GM19240 (cell line): Measurements from ENCODE around the gene PJA2.
"Not testable (repeated sequence)": the region's sequence is repeated elsewhere in the genome, so short reads cannot be mapped to it uniquely, and the experiment has no call there.

ENCODE experiments used
- DNase-seq: peaks from one replicate; pipeline ENCODE4 v3.0.0; 2011; ENCODE audit warnings: low spot score; ENCODE audit not compliant: insufficient read length

Gene PJA2, protein sequence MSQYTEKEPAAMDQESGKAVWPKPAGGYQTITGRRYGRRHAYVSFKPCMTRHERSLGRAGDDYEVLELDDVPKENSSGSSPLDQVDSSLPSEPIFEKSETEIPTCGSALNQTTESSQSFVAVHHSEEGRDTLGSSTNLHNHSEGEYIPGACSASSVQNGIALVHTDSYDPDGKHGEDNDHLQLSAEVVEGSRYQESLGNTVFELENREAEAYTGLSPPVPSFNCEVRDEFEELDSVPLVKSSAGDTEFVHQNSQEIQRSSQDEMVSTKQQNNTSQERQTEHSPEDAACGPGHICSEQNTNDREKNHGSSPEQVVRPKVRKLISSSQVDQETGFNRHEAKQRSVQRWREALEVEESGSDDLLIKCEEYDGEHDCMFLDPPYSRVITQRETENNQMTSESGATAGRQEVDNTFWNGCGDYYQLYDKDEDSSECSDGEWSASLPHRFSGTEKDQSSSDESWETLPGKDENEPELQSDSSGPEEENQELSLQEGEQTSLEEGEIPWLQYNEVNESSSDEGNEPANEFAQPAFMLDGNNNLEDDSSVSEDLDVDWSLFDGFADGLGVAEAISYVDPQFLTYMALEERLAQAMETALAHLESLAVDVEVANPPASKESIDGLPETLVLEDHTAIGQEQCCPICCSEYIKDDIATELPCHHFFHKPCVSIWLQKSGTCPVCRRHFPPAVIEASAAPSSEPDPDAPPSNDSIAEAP

GRCh38 chr5:109409844-109410388 lies at the start of gene PJA2:
TSS of gene PJA2 (minus strand) at chr5:109409974. CDS start at chr5:109383433, 26,541 bp downstream.
- peak; percentile 69 for DNase-seq

DNA sequence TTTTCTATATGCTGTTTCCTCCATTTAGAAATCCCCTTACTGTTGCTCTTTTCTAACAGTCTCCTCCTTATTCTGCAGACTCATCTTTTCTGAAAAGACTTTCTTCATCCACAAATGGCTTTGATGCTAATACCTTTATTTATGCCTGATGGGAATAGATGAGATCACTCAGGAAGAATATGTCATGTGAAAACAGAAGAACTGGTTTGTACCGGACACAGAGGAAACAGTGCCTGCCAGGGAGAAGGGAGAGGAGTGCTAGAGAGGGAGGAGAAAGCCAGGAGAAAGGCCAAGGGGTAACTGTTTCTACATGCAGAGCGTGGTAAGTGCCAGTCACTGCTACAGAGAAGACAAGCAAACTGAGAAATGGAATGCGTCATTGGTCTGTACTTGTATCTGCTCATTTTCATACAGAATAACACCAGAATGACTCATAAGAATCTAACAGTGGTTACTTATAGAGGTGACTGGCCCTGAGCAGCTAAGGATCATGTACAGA lies 45.9 kb upstream of the PJA2 start:
- peak; percentile 8 for DNase-seq

GRCh38 chr5:109454731-109455505 lies 45.1 kb upstream of the PJA2 start:
- no peak for DNase-seq

GRCh38 chr5:109453251-109453650 lies 43.5 kb upstream of the PJA2 start:
- DNase-seq = no peak

- DNase-seq = no peak
Measured at GRCh38 chr5:109452661-109453060, 42.9 kb upstream of the PJA2 start.

DNA sequence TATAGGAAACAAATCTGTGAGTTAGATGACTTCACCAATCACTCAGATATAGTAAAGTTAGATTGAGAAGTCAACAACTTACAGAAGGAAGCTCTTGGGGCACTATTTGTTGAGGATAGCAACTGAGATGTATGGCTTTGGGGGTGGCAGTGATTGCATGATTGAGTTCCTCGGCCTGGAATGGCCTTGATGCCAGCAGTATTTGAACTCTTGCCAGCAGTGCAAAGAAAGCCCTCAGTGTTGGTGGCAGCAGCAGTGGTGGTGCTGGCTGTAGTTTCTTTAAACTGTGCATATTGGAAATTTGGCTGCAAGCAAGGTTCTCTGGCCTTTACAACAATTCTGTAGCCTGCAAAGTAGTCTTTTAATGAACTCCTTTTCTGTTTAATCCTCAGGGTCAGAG lies 41.4 kb upstream of the PJA2 start:
- no peak for DNase-seq

DNA sequence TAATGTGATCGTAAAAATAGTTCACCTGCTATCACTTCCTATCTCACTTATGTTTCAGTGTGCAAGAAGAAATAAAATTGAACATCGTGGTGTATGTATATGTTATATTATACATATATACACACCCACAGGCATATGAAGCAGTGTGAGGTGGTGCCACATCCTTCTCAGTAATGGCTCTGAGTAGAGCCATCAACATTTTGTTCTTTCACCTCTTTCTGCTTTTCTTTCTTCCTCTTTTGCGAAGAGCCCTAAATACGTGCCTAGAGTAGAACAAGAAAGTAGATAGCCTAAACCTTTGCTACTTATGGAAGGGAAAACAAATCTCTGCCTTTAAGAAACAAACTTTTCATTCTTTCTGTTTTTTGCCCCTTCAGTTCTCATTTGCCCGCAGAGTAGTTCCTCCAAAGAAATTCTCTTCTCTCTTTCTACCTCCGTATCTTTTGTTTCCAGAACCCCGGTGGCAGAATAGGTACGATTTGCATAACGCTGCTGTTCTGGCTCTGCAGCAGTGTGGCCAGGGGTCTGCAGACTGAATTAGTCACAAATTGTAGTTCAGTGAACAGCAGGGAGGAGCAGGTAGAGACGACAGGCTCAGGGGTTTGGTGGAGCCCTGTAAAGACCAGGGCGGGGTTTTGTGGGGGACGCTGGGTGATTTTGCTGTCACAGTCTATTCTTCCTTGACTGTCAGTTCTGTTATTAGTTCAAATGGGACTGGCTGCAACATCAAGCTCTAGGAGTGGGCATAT lies 40.5 kb upstream of the PJA2 start:
- no peak for DNase-seq

DNA sequence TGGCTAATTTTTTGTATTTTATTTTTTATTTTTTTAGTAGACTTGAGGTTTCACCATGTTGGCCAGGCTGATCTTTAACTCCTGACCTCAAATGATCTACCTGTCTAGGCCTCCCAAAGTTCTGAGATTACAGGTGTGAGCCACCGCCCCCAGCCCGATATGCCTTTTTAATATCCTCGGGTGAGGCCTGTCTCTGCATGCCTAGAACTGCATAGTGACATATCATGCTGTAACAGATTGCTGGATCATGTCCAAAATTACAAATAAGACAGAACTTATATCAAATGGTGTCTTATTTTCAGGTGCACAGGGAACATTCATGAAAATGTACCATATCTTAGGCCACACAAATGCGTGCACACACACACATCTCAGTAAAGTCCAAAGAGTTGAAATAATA lies 39.1 kb upstream of the PJA2 start:
- no peak for DNase-seq

- DNase-seq = no peak
Measured at GRCh38 chr5:109439590-109439989, 29.8 kb upstream of the PJA2 start.

DNA sequence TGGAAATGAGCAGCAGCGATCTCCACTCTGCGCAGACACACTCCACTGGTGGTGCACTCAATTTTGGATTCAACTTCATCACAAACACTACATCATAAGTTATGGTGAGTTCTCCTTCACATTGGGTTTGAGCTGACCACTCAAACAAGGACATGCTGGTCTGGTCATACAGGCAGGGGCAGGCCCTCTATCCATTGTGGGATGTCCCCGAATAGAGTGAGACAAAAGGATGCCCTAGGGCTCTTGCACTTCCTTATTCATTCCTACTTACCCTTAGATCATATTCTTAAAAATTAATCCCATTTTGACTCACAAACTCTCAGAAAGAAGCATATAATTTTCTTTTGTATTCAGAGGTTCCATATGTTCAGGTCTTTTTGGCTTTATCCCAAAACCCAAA lies 16.3 kb upstream of the PJA2 start:
- no peak for DNase-seq

DNA sequence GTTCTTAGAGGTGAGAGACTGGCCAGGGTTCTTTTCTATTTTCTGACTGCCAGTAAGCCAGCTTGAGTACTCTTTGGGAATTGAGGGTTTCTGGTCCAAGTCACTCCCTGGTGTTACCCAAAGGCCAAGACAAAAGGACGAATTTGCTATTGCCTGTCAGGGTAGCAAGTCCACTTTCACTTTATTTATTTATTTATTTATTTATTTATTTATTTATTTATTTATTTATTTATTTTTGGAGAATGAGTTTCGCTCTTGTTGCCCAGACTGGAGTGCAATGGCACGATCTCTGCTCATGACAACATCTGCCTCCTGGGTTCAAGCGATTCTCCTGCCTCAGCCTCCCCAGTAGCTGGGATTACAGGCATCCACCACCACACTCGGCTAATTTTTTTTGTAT lies 15.7 kb upstream of the PJA2 start:
- not testable (repeated sequence) for DNase-seq

GRCh38 chr5:109421956-109422355 lies 12.2 kb upstream of the PJA2 start:
- no peak for DNase-seq

GRCh38 chr5:109418712-109419352 lies 9.1 kb upstream of the PJA2 start:
- DNase-seq = no peak

- no peak for DNase-seq
Measured at GRCh38 chr5:109416882-109417281, 7.1 kb upstream of the PJA2 start.

DNA sequence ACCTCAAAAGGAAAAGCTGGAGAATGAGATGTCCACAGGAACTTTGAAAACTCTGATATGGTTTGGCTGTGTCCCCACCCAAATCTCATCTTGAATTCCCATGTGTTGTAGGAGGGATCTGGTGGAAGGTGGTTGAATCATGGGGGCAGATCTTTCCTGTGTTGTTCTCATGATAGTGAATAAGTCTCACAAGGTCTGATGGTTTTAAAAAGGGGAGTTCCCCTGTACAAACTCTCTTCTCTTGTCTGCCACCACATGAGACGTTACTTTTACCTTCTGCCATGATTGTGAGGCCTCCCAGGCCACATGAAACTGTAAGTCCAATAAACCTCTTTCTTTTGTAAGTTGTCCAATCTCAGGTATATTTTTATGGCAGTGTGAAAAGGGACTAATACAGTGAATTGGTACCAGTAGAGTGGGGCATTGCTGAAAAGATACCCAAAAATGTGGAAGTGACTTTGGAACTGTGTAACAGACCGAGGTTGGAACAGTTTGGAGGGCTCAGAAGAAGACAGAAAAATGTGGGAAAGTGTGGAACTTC lies 4.2 kb upstream of the PJA2 start:
- not testable (repeated sequence) for DNase-seq

DNA sequence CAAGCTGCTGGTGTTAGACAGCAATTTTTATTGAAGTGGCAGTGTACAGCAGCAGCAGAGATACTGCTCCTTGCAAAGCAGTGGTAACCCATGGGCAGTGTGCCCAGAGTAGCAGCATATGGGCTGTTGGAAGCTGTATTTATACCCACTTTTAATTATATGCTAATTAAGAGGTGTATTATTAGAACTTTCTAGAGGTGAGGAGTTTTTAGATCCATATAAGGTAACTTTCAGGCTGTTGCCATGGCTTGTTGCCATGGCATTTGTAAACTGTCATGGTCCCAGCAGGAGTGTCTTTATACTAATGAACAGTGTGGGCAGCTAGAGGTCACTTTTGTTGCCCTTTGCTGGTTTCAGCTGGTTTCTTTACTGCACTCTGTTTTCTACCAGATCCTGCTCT lies 3.7 kb upstream of the PJA2 start:
- DNase-seq = no peak

DNA sequence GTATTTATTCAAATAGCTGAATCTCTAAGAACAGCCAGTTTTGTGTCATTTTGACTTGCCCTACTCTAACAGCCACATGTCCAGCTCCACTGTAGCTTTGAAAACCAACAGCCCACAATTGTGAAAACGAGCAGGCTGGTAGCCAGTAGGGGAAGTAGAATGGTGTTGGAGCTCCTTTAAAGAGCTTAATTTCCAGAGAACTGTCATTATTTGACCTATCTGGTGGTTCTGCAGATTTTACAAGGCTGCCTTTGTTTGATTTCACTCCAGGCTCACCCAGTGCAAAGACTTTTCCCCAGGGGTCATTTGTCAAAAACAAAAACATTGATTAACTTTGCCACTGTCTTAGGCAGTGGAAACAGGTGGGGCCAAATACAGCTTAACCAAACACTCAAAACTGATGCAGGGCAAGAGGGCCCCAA lies 3.2 kb upstream of the PJA2 start:
- DNase-seq = no peak

- no peak for DNase-seq
Measured at GRCh38 chr5:109411627-109412026, 1.9 kb upstream of the PJA2 start.

- no peak for DNase-seq
Measured at GRCh38 chr5:109411149-109411514, 1.4 kb upstream of the PJA2 start.
